RWPE1 (cell line): Measurements from ENCODE around the gene ERC2.
A peak's percentile ranks its signal among the peaks of the same experiment; 100 is the strongest.
"Not testable (repeated sequence)": the region's sequence is repeated elsewhere in the genome, so short reads cannot be mapped to it uniquely, and the experiment has no call there.

Experiments used
- CTCF ChIA-PET: fragments of 350-600 bp; sonication (Branson Sonifier 250); formaldehyde crosslinking; extraction: SDS; loops from one replicate; lab custom pipeline; 2021; lab: Yijun Ruan, JAX
- POLR2A ChIA-PET: fragments of 400-600 bp; formaldehyde crosslinking; extraction: SDS; loops from one replicate; lab custom pipeline; 2020; ENCODE audit warnings: antibody characterized with exemption; ENCODE audit not compliant: low non-redundant PET; lab: Yijun Ruan, JAX
- DNase-seq: peaks from one replicate; pipeline ENCODE4 v3.0.0; 2012; ENCODE audit warnings: low spot score
- H3K27ac ChIP-seq: fragments of 450-650 bp; 2 replicates; pipeline ENCODE4 v1.5.1; 2017
- CTCF ChIP-seq: fragments of 450-650 bp; conservative IDR thresholded peaks from 2 replicates; pipeline ENCODE4 v1.5.1; 2017; ENCODE audit warnings: low read depth, mild to moderate bottlenecking

ERC2 gene

GRCh38 chr3:56468184-56469106, at the start of gene ERC2:
Gene ERC2, minus strand, starts transcription at chr3:56468467.
- ChIA-PET POLR2A (no interaction called here), CTCF (no interaction called here)
- no peak within 1 kb of the TSS for H3K27ac ChIP-seq
- no peak for TF ChIP-seq CTCF
- DNase-seq, result peak; percentile 3

- TF ChIP-seq CTCF, result no peak
- H3K27ac ChIP-seq, result no peak overlapping the region
- POLR2A ChIA-PET, result no interaction called here
- CTCF ChIA-PET, result no interaction called here
- DNase-seq, result no peak
These were observed 34.5 kb upstream of the ERC2 start for GRCh38 chr3:56502738-56503137.

GRCh38 chr3:56496376-56496775, 28.1 kb upstream of the ERC2 start:
- DNase-seq, POLR2A ChIA-PET, CTCF ChIA-PET, H3K27ac ChIP-seq: not testable (repeated sequence)

GRCh38 chr3:56494679-56495322, 26.5 kb upstream of the ERC2 start:
- CTCF ChIA-PET, result interaction anchor here (0.6 to 0.9 kb wide), 4 partner anchors 12 to 423 kb away, joined by 3 to 4 read pairs (median 3); no protein-coding TSS in a partner anchor

GRCh38 chr3:56491566-56491965, 23.3 kb upstream of the ERC2 start:
- DNase-seq, result no peak
- ChIA-PET CTCF (no interaction called here), POLR2A (no interaction called here)
- no peak overlapping the region for H3K27ac ChIP-seq
- no peak for TF ChIP-seq CTCF

More at GRCh38 chr3:56494679-56495322, 26.5 kb upstream of the ERC2 start:
- peak; percentile 87 for TF ChIP-seq CTCF
- POLR2A ChIA-PET, result no interaction called here
- no peak overlapping the region for H3K27ac ChIP-seq
- peak; percentile 84 for DNase-seq

GRCh38 chr3:56488812-56489600, 20.7 kb upstream of the ERC2 start:
- TF ChIP-seq CTCF, result no peak
- DNase-seq, result no peak
- no peak overlapping the region for H3K27ac ChIP-seq
- POLR2A ChIA-PET, result no interaction called here
- CTCF ChIA-PET, result interaction anchor here (0.6 kb wide), 1 partner anchor 169 kb away, joined by 4 read pairs; no protein-coding TSS in a partner anchor
